Iris pigment epithelial cell (primary cell): ENCODE measurements around the gene PKD1L1.
"Not testable (repeated sequence)": the region's sequence is repeated elsewhere in the genome, so short reads cannot be mapped to it uniquely, and the experiment has no call there.

ENCODE experiments used
- DNase-seq: peaks from one replicate; pipeline ENCODE4 v3.0.0-alpha.2; 2011; ENCODE audit warnings: low read depth

PKD1L1 gene, protein sequence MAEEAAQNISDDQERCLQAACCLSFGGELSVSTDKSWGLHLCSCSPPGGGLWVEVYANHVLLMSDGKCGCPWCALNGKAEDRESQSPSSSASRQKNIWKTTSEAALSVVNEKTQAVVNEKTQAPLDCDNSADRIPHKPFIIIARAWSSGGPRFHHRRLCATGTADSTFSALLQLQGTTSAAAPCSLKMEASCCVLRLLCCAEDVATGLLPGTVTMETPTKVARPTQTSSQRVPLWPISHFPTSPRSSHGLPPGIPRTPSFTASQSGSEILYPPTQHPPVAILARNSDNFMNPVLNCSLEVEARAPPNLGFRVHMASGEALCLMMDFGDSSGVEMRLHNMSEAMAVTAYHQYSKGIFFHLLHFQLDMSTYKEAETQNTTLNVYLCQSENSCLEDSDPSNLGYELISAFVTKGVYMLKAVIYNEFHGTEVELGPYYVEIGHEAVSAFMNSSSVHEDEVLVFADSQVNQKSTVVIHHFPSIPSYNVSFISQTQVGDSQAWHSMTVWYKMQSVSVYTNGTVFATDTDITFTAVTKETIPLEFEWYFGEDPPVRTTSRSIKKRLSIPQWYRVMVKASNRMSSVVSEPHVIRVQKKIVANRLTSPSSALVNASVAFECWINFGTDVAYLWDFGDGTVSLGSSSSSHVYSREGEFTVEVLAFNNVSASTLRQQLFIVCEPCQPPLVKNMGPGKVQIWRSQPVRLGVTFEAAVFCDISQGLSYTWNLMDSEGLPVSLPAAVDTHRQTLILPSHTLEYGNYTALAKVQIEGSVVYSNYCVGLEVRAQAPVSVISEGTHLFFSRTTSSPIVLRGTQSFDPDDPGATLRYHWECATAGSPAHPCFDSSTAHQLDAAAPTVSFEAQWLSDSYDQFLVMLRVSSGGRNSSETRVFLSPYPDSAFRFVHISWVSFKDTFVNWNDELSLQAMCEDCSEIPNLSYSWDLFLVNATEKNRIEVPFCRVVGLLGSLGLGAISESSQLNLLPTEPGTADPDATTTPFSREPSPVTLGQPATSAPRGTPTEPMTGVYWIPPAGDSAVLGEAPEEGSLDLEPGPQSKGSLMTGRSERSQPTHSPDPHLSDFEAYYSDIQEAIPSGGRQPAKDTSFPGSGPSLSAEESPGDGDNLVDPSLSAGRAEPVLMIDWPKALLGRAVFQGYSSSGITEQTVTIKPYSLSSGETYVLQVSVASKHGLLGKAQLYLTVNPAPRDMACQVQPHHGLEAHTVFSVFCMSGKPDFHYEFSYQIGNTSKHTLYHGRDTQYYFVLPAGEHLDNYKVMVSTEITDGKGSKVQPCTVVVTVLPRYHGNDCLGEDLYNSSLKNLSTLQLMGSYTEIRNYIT (N-terminal part only)

DNA sequence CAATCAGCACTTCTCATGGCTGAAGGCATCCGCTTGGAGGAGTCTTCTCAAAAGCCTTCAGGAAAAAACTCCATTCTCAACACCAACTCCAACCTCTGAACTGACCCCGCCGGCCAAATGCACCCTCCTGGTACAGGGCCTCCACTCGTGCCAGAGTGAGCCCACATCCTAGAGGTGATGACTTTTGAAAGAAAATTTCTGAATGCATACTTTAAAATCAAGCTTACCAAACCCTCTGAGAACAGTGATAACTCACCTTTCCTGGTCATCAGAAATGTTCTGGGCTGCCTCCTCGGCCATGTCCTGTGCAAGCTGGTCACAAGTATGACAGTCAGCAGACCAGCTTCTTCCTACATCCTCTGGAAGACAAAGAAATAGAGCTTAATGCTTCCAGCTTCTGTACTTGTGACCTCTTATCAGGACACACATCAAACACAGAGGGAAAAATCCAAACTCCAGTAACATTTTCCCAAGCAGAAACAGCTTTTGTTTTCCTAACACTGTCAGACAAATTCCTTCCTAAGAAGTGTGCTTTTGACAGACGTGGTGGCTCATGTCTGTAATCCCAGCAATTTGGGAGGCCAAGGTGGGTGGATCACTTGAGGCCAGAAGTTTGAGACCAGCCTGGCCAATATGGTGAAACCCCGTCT, at the start of gene PKD1L1:
Gene PKD1L1 (minus strand): TSS at position 326 of the 650 bp plus-strand sequence. CDS start 26 bp downstream, at position 300.
- no peak for DNase-seq

DNA sequence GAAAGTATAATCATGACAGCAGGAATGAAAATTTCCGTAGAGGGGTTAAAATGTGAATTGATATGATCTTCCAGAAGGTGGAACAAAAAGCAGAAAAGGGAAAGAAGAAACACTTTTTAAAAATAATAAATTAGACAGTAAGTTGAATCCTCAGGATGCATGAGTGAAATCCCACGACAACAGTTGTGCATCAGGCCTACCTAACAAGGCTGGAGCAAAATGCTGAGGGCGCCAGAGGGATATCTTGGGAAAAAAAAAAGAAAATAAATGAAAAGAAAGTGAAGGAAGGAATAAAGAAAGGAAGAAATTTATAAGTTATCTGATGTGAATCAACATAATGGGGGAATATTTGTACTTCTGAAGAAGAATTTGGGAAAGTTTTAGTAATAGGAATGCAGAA, 44.2 kb upstream of the PKD1L1 start:
- no peak for DNase-seq

DNA sequence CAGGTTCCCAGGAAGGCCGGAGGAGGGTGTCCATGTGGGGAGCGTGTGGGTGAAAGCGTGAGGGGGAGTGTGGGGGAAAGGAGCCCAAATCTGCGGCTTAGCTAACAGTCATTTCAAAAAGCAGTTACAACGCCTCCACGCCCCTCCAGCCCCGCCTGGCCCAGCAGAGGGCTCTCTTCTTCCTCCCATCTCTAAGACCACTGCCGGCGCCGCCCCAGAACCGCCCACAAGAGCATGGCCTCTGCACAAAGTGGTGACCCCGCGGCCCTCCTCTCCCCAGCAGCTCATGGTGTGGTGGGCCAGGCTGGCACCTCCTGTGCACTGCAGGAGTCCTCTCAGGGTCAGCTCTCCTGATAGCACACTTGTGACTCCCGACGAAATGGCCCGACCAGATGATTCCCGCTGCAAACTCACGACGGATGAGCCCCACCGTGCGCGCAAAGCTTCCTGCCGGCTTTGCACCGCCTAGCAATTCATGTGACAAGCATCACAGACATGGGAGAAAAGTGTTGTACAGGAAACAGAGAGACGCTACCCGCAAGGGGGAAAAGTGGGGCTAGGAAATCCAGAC, 43.6 kb upstream of the PKD1L1 start:
- DNase-seq, result peak; percentile 78

DNA sequence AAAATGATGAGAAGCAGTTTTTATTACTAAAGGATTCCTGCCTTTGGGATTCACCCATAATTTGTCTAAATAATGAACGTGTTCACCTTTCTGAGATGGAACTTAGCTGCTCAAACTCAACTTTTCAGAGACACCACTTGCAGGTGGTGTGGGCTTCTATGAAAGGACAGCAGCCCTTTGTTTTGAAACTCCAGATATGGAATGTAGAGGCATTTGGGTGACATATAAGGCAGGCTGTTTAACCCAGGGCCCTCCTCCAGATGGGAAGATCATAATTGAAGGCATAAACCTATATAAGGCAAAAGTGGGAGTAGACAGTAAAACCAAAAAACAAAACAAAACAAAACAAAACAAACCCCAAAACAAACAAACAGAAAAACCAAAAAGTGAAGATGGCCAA, 43.0 kb upstream of the PKD1L1 start:
- DNase-seq, result no peak

DNA sequence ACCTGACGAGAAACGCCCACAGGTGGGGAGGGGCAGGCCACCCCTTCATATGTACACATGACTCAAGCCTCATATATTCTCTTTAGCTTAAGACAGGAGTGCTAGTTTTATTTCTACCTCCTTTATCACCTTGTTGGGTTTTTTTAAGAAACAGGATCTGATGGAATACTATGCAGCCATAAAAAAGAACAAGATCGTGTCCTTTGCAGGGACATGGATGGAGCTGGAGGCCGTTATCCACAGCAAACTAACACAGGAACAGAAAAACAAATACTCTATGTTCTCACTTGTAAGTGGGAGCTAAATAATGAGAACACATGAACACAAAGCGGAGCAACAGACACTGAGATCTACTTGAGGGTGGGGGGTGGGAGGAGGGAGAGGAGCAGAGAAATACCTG, 42.3 kb upstream of the PKD1L1 start:
- no peak for DNase-seq

DNA sequence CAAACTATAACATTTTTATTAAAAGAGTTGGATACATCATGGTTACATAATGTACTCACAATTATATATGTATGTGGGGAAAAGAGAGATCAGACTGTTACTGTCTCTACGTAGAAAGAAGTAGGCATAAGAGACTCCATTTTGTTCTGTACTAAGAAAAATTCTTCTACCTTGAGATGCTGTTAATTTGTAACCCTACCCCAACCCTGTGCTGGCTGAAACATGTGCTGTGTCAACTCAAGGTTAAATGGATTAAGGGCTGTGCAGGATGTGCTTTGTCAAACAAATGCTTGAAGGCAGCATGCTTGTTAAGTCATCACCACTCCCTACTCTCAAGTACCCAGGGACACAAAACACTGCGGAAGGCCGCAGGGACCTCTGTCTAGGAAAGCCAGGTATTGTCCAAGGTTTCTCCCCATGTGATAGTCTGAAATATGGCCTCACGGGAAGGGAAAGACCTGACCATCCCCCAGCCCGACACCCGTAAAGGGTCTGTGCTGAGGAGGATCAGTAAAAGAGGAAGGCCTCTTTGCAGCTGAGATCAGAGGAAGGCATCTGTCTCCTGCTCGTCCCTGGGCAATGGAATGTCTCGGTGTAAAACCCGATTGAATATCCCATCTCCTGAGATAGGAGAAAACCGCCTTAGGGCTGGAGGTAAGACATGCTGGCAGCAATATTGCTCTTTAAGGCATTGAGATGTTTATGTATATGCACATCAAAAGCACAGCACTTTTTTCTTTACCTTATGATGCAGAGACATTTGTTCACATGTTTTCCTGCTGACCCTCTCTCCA, 41.5 kb upstream of the PKD1L1 start:
- DNase-seq, result peak; percentile 16

DNA sequence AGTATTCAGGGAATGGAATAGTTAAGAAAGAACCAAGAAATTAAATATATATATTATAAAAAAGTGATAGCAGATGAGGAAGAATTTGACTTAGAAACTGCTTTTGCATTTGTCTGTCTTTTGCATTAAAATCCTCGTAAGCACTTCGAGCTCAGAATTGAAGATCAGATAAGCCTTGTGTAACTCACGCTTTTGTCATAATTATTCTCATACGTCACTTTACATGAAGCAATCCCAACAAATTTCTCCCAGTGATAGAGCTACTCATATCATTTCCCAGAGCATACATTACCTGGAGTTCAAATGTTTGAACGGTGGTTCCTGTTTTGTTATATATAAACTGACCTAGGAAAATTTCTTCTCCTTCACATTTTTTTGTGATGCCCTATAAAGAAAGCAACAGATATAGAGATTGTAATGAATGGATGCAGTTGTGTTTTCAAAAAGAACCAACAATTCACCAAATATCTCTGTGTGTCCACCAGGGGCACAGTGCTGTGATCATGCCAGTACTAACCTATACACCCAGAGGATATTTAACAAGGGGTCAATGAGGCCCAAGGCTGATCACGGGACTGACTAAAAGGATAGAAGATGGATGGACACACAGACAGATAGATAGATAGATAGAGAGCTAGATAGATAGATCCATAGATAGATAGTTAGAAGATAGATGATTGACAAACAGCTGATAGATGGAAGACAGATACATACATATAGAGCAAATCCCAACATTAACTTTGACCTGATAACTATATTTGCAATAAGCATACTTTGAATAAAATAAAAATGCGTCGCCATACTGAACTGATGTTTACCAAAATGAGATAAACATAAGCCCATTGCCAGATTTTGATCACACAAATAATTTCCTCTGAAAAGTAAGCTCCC, 40.5 kb upstream of the PKD1L1 start:
- DNase-seq, result no peak

DNA sequence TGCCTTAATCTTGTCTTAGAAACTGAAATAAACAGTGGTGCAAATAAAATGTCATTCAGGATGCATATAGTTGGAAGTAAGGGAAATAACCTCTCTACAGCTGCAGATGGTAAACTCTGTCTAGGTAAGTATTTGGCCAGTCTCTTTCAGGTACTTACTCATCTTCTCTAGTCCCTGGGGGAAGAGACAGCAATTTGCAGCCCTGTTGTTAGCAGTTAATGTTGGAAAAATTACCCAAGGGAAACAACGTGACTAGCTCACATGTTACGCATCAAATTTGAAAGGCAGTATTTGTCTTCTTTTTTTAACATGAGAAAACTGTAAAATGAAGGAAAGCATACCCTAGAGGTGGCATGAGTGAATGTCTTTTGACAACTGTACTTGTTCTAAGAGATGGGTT, 34.3 kb upstream of the PKD1L1 start:
- DNase-seq, result no peak

DNA sequence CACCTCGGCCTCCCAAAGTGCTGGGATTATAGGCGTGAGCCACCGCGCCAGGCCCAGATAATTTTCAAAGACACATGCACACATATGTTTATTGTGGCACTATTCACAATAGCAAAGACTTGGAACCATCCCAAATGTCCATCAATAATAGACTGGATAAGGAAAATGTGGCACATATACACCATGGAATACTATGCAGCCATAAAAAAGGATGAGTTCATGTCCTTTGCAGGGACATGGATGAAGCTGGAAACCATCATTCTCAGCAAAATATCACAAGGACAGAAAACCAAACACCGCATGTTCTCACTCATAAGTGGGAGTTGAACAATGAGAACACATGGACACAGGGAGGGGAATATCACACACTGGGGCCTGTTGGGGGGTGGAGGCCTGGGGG, 32.4 kb upstream of the PKD1L1 start:
- DNase-seq, result not testable (repeated sequence)

DNA sequence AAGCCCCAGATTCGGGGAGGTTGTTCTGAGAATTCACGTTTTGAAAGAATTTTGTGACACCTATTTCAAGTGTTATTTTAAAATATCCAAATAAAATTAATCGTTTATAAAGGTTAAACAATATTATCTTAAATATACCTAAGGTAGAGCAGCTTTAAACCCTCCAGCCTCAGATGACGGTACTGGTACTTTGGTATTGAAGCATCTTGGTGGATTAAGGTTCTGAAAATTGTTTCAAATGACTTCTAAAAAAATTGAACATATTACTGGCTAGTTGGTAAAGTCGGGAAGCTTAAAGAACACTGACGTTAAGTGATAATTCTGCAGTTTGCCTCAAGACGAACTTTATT, 31.5 kb upstream of the PKD1L1 start:
- DNase-seq, result no peak

DNA sequence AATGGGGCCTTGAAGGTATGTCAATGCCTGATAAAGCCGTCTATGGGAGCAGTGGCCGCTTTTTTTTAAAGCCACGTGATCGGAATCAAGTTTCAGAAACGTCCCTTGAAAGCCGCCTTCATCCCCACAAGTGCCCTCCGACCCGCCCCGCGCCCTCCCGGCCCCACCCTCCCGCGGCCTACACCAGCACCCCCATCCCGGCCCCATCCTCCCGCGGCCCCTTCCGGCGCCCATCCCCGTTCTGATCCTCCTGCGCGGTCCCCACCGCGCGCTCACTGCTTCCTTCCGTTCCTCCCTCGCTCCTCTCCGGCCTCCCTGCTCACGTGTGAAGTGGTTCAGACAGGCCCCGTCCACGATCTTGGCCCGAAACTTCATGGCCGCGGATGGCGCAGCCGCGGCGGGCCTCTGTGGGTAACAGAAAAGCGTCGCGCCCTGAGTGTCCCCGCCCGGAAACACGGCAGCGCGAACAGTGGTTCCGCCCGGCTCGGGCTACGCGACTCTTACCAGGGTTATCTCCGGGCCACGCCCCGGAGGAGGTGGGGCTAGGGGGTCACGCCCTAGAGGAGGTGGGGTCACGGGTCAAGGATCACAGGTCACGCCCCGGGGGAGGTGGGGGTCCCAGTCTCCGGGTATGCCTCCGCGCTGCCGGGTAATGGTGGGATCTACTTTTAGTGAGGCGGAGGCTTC, 31.0 kb upstream of the PKD1L1 start, which contains the start of gene HUS1:
Gene HUS1 (minus strand): TSS at position 471 of the 687 bp plus-strand sequence. CDS start 96 bp downstream, at position 375.
- DNase-seq, result peak; percentile 84

DNA sequence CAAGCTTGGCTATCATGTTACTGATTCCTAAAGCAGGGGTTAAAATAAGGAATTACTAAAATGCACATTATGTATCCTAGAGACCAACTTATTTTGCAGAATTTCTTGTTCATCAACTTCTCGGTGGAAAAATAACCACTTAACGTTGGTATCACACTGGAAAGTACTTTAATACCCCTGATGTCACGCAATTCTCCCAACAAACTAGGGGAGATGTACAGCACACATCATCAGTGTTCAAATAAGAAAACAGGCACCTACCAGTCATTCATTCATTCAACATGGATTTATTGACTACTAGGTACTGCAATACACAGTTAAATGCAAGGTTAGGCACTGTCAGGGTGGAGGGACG, 30.5 kb upstream of the PKD1L1 start:
- DNase-seq, result no peak

DNA sequence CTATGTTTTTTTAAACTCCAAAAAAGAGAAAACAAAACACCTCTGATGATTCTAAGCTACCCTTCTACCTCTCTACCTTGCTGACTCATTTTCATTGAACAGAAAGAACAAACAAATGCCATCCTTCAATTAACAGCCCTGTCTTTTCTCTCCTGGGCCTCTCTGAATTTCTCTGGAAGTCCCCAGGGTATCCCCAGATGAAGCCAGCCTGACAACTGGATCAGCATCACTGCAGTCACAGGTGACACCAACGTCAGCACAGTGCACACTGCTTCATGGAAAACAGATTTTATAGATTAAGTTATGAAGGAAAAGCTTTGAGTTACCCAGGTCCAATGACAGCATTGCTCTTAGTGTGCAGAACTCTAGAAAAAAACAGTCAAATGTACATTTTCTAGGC, 25.5 kb upstream of the PKD1L1 start:
- no peak for DNase-seq

DNA sequence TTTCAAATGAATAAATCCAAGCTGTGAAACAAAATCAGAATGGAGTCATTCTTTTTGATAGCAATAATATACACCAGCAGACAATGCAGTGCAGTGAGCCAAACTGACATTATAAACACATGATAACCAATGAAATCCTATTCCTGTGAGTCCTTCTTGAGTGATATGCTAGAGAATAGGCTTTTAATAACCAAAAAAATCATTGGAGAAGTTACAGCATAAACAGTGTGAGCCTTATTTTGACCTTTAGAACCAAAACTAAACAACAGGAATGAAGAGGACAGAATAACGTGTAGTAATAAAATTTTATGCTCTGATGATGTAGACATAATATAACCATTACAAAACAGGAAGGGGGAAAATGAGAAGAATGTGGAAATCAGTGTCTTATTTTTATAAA, 22.5 kb upstream of the PKD1L1 start:
- DNase-seq, result peak; percentile 34

DNA sequence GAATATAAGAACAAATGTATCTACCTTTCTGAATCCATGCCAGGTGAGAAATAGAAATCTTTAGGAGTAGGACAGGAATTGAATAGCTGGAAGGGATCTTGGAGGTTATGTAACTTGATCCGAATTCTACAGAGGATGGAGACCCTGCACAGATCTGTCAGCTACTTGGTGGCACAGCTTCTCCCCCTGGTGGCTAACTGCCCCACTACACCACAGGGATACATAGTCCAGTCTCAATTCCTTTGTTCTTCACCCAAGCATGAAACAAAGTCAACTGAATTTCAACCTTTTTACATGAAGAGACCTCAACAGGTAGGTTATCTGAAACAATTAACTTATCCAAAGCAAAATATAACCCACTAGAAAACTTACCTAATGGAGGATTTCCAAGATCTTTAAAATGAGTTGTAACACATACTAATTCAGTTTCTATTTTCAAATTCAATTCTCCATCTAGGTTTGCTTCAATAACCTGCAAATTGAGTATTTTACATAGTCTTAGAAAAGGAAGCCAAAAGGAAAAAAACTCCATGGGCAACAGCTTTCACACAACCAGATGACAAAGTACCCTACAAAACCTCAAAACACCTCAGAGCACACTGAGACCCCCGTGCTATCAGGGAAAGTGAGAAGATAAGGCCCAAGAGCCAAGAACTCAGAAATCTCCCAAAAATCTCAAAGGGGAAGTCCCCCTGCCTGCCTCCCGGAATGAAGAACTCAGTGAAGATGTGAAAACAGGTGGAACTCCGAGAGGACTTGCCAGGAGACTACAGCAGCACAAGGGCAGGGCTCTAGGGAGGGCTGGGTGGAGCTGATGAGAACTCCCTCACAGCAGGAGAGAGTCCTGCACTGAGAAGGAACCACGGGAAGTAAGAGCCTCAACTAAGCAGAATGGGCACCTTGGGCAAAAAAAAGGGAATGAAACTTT, 20.8 kb upstream of the PKD1L1 start:
- peak; percentile 73 for DNase-seq

DNA sequence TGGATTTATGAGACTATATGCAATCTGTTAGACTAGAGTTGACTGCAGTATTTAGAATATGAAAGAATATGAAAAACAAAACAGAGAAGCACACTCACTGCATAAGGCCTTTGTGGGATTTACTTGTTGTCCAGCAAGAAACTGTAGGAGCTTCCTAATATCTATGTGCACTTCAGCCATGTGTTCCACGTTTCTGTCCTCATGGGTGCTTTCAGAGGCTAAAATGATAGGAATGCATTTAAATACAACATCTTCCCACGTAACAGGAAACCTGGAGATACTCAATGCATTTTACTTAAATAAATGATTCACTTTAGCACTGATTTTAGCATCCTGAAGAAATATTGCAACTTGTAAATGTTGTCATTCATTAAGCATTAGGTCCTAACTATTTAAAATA, 19.4 kb upstream of the PKD1L1 start:
- DNase-seq, result peak; percentile 20

DNA sequence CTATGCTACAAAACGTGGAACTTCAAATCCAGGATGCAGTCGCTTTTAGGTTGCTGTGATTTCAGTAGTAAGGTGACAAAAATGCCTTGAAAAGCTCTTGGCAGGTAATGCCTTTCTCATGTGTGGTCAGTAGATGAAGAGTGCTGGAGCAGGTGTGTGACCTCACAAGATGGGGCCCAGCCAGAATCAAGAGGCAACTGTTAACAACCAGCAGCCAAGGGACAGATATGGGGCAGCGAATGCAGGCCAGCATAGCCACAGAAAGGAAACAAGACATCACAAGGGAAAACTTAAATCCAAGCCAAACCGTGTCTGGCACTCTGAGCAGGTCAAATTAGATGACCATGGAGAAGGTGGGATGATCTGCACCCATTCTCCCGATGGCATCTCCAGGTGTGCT, 18.9 kb upstream of the PKD1L1 start:
- no peak for DNase-seq

DNA sequence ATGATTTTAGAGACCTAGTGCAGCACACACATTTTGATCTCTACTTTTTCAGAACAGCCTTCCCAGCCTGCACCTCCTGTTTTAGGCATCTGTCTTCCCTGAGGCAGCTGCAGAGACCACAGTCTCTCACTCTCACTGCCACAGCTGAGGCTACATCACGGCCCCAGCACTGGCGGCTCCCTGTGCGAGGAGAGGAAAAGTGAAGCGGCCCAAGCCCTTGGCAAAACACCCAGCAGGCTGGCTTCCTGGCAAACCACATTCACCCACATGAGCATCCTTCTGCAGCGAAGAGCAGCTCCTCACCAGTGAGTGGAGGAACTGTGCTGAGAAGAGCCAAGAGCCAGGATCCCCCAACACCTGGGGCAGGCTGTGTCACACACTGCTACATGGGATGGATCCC, 17.2 kb upstream of the PKD1L1 start:
- DNase-seq, result no peak
